Brain microvascular endothelial cell (primary cell): Measurements from ENCODE around the gene AP4M1.

Source experiments
- DNase-seq: peaks from one replicate; pipeline ENCODE4 v3.0.0-alpha.2; 2020
- H3K27ac ChIP-seq: fragments of 250-450 bp; sonication (Bioruptor Pico); 2 replicates; pipeline ENCODE4 v1.5.1; 2020; ENCODE audit warnings: mild to moderate bottlenecking, moderate library complexity
- H3K27me3 ChIP-seq: fragments of 250-450 bp; sonication (Bioruptor Pico); replicated peaks from 2 replicates; pipeline ENCODE4 v1.5.1; 2020; ENCODE audit warnings: mild to moderate bottlenecking
- H3K36me3 ChIP-seq: fragments of 250-450 bp; sonication (Bioruptor Pico); replicated peaks from 2 replicates; pipeline ENCODE4 v1.5.1; 2020; ENCODE audit warnings: mild to moderate bottlenecking
- H3K4me3 ChIP-seq: 2 replicates; pipeline ENCODE4 v1.5.1; 2011; ENCODE audit warnings: low read depth, mild to moderate bottlenecking, control low read depth, low read length, moderate library complexity
- CTCF ChIP-seq: IDR thresholded peaks from 2 replicates; pipeline ENCODE4 v1.5.1; 2011; ENCODE audit warnings: low read depth, mild to moderate bottlenecking, moderate library complexity, low read length, control low read depth, inconsistent platforms; ENCODE audit errors: missing control alignments
- in situ Hi-C: cut with HindIII; loops from 2 replicates; pipeline ENCODE4 v1.10.0; 2017; ENCODE audit warnings: low sequenced_read_pairs, low pct_ligation_motif_present

The AP4M1 gene

GRCh38 chr7:100063376-100063775 is 38.1 kb upstream of the AP4M1 start:
- H3K36me3 ChIP-seq, result peaks cover 41% of the 10 kb centered on the region
- no peaks in the 10 kb centered on the region for H3K27me3 ChIP-seq
- TF ChIP-seq CTCF, result no peak
- in situ Hi-C loops, result no loop called here
- H3K4me3 ChIP-seq, result no peak overlapping the region
- DNase-seq, result no peak
- H3K27ac ChIP-seq, result no peak overlapping the region

GRCh38 chr7:100064162-100064561 is 37.3 kb upstream of the AP4M1 start:
- DNase-seq, result no peak
- Histone ChIP-seq H3K27ac (no peak overlapping the region), H3K36me3 (peaks cover 39% of the 10 kb centered on the region), H3K4me3 (no peak overlapping the region), H3K27me3 (no peaks in the 10 kb centered on the region)
- in situ Hi-C loops, result no loop called here
- TF ChIP-seq CTCF, result no peak

GRCh38 chr7:100065452-100066186 is 35.8 kb upstream of the AP4M1 start:
- DNase-seq, result no peak
- Histone ChIP-seq H3K27me3 (no peaks in the 10 kb centered on the region), H3K27ac (no peak overlapping the region), H3K4me3 (no peak overlapping the region), H3K36me3 (peaks cover 46% of the 10 kb centered on the region)
- TF ChIP-seq CTCF, result no peak
- in situ Hi-C loops, result no loop called here

- no peak overlapping the region for H3K4me3 ChIP-seq
- no peak overlapping the region for H3K27ac ChIP-seq
- H3K36me3 ChIP-seq, result peaks cover 57% of the 10 kb centered on the region
- no peaks in the 10 kb centered on the region for H3K27me3 ChIP-seq
- in situ Hi-C loops, result no loop called here
- no peak for DNase-seq
- no peak for TF ChIP-seq CTCF
Measured at GRCh38 chr7:100066953-100067352, 34.5 kb upstream of the AP4M1 start.

- no peak for DNase-seq
- no peaks in the 10 kb centered on the region for H3K27me3 ChIP-seq
- in situ Hi-C loops, result no loop called here
- no peak overlapping the region for H3K27ac ChIP-seq
- H3K36me3 ChIP-seq, result peaks cover 71% of the 10 kb centered on the region
- TF ChIP-seq CTCF, result no peak
- no peak overlapping the region for H3K4me3 ChIP-seq
Measured at GRCh38 chr7:100069991-100070390, 31.5 kb upstream of the AP4M1 start.

GRCh38 chr7:100071018-100071723 is 30.3 kb upstream of the AP4M1 start:
- no peak overlapping the region for H3K4me3 ChIP-seq
- H3K27me3 ChIP-seq, result no peaks in the 10 kb centered on the region
- in situ Hi-C loops, result no loop called here
- no peak for TF ChIP-seq CTCF
- no peak overlapping the region for H3K27ac ChIP-seq
- peaks cover 78% of the 10 kb centered on the region for H3K36me3 ChIP-seq
- no peak for DNase-seq
